NK-92 (cell line): Measurements from ENCODE around the gene TMEM245.

Experiments
- DNase-seq: peaks from one replicate; lab custom pipeline; 2025; ENCODE audit not compliant: unreplicated experiment; lab: John Stamatoyannopoulos, UW

Gene TMEM245

DNA sequence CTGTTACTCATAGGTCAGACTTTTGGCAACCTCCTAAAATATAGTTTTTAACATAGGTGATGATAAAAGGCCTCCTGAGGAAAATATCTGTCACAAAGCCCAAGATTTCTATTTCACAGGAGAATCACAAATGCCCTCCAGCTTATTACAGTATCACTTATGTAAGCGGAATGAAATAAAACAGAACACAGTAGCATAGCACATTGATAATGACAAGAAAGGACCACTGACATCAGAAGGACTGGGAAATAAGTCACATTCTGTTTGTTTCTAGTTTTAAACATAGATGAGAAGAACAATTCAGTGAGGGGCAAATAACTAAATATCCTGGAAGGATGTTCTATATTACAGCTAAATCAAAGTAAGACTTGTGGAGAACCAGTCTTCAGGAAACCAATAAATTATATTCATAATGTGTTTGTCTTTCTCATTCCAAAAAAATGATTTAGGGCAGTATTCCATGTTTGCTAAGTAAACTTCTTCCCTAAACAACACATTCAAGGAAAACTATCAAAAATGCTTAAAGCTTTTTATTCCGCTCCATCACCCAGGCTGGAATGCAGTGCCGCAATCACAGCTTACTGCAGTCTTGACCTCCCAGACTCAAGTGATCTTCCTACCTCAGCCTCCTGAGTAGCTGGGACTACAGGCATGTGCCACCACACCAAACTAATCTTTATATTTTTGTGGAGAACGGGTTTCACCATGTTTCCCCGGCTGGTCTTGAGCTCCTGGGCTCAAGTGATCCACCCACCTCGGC, 85.6 kb downstream of the TMEM245 start:
- no peak for DNase-seq

DNA sequence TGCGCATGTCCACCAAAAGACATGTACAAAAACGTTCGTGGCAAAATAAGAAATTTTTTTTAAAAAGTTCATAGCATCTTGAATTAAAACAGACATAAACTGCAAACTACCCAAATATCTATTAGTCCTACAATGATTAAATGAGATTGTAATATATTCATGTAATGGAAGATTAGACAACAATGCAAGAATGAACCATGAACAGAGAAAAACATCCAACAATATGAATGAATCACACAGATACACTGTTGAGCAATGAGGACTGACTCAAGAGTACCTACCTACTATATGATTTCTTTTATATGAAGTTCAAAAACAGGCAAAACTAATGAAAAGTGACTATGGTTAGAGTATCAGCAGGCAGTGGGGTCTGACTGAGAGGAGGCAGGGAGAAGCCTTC, 88.5 kb downstream of the TMEM245 start:
- no peak for DNase-seq

DNA sequence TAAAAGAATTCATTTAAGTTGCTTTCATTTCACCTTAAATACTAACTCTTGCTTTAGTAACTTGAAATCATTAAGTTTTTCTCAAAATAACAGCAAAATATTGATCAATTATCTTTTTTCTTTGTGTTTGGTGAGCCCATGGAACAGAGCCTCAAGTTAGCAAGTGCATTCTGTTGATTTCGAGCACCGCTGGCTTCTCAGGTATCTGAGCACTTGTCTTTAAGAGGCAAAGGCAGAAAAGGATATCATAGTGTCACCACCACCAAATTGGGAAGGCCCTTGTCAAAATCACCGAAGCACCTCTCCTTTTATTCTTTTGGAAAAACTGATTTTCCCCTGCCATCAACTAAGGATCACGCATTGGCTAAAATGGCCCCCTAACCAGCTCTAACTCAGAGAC, 89.3 kb downstream of the TMEM245 start:
- no peak for DNase-seq

DNA sequence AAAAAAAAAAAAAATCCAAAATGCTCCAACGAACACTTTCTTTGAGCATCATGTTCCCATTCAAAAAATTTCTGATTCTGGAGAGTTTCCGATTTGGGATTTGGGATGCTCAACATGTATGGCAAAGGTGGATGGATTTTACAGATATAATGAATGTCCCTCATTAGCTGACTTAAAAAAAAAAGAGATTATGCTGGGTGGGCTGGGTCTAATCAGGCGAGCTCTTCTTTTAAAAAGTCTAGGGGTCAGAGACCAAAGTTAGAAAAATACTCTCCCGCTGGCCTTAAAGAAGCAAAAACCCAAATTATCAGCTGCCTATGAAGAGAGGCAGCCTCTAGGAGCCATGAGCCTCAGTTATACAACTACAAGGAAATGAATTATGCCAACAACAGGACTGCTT, 91.3 kb downstream of the TMEM245 start:
- DNase-seq: no peak

DNA sequence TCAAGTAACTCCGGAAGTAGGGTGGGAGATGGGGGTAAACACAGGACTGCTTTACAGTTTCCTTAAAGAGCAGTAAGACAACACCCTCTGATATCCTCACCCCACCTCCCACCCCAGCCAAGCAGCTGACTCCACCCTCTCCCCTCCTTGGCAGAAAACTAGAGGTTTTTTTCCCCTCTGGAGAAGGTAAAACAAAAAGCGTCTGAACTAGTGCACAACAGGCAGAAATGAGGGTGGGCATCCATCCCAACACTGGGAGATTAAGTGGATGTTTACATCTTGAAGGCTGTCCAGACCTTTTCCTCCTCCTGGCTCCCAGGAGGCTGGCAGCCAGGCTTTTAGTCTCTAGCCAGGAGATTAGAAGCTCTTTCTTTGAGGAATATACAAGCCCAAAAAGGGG, 92.6 kb downstream of the TMEM245 start:
- DNase-seq: no peak

DNA sequence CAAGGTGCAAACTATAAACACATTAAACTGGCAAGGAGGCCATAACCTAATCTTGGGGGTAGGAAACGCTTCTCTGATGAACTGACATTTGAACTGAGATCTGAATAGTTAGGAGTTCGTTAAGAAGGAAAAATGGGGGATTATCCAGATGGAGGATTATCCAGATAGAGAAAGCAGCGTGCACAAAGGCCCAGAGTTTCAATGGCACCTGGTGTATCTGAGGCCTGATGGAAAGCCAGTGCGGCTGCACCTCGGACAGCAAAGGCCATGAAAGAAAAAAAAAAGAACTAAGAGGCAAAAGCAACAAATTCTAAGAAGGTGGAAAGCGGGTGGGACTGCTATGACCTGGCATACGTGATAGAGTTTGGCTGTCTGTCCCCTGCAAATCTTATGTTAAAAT, 93.4 kb downstream of the TMEM245 start:
- DNase-seq: no peak

DNA sequence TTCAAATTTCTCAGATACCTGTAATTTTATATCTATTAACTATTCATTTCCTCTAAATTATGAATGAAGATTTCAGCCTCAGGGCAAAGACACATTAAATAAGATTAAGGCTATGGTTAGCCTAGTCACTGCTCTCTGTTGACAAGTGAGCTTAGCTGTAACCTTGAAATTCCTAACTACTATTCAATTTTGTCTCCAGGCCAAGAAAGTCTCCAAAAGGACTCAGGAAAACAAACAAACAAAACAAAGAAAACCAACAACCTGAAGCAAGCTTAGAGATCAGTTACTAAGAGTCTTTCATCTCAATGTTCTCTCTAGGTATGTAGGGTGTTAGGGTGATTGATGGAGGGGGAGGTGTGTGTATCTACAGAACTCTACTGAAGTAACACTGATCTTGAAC, 96.9 kb downstream of the TMEM245 start:
- DNase-seq: no peak

DNA sequence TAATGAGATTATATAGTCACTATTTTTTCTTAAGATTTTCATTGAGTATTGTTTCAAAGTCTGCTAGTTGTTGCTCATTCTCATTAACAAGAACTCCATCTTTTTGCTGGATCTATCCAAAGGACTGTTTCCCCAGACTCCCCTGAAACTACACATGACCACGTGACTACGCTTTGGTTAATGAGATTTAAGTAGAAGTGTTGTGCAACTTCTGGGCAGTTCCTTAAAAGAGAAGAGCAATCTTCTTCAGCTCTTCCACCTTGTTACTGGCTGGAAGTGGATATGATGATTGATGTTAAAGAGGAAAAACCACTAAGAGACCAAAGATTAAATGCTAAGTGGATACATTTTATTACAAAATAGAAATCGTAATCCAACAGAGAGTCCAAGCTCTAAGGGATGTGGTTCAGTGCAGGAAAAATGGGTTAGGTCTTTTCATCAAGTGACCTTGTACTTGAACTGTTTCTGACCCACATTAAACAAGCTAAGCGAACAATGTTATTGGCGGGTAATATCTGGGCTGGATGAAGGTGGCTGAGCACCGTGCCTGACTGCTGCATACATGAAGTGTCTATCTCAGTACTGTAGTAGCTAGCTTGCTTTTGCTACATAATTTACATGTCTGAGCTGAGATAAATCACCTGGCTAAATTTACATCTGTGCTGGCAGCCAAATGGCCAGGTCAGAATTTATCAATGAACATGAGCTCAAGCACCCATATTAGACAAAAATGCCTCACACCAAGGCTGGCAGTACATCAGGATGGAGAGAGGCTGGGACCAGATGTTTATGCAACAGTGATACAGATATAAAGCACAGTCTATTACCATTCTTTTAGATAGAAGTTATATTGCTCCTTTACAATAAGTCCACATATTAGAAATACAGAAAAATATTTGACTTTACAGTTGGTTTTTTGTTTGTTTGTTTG, 98.9 kb downstream of the TMEM245 start:
- DNase-seq: no peak

DNA sequence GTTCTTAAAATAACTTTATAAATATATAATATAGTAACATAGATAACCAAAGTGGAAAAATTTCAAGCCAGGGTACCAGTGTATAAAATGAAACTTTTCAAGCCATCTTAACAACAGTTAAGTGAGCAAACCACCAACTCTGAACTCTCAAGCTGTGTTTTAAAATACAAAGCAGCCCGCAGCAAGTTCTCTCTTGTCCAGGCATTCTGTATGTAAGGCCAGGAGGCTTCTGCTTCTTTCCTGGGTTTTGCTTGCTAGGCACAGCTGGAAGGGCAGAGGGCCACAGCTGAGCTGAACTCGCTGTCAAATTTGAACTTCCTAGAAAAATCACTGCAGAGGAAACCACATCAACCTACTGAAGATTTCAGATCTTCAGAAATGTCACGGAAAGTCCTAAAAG, 99.6 kb downstream of the TMEM245 start:
- no peak for DNase-seq

DNA sequence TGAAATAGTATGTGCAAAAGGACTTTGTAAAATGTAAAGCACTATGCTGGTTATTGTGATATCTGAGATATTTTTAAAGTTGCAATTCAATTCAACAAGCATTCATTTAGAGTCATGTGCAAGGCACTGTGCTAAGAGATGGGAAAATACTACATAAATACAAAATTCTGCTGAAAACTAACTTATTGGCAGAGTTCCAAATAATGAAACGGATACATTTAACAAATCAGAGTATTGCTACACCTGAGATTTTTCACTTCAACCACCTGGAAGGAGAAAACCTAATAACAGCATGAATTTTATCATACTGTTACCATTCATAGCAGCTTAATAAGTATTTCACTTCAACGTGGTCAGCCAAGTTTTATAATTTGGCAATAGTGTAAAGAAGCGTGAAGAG, 100.3 kb downstream of the TMEM245 start:
- no peak for DNase-seq

DNA sequence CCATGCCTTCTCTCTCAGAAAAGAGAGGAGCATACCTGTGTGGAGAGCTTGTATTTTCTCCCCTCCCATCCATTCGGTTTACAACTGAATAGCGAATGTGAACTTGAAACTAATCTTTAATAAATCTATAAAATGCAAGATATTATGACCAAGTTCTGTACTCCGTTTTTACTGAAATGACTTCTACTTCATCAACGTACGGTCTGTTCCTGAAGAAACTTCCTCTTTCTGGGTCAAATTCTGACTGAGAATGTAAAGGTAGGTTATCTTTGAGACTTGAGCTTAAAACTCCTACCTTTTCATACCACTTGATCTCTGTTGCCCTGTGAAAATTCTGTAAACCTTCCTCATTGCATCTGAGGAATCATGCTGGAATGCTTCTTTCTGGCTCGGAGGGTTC, 102.3 kb downstream of the TMEM245 start:
- DNase-seq: no peak

DNA sequence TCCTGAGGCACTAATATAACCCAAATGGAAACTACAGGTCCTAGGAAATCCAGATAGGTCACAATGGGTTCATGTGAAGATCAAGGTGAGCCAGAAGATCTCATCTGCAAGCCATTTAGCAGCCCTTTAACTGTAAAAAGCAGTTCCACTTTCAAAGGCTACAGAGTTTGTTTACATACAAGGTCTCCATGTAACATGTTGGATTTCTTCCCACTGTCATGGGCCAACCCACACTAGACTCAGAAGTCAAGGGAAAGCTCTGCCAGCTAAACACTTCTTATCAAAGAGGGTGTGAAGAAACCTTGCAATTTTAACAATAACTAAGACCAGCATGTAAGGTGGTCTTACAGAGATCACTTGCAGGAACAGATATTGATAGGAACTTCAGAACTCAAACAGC, 102.7 kb downstream of the TMEM245 start:
- no peak for DNase-seq

DNA sequence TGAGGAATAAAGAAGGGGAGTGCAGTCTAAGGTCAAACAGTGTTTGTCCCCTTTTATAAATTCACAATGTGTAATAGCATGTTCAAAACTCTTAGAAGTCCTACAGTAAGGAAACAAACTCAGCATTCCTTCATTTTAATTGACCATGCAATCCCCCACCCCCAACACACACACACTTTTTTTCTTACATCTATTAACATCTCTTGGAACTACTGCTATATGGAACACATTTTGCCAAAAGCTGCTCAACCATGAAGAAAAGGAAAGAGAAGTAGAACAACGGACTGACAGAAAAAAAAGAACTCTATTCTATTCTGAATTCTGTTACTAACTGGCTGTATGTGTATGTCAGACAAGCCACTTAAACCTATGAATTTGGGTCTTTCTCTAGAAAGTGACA, 103.6 kb downstream of the TMEM245 start:
- DNase-seq: no peak

DNA sequence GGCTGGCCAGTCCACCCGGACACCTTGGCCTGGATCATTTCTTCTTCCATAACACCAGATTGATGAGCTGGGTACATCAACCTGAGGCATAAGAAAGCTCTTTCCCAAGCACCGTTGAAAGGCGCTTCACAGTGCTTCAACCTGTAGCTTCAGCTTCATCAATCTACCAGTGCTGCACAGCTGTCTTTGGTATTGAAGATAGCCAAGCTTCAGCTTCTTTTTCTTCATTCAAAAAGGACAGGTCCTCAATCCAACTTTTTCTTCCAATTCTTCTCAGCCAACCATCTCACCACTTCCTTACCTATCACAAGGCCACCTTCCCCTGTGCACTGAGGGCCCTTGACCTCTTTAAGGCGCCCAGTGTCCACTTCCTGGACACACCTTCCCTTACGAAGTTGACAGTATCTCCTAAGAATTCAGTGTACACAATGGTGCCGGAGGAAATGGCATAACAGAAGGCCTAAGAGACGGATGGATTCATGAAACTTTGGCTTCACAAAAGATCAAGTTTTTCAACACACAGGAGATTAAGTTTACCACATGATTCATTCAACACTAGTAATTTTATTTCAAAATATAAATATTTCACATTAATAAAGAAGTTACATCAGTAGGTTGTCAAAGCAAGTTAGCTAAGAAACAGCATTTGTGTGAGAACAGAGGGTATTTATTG, 105.0 kb downstream of the TMEM245 start:
- no peak for DNase-seq

DNA sequence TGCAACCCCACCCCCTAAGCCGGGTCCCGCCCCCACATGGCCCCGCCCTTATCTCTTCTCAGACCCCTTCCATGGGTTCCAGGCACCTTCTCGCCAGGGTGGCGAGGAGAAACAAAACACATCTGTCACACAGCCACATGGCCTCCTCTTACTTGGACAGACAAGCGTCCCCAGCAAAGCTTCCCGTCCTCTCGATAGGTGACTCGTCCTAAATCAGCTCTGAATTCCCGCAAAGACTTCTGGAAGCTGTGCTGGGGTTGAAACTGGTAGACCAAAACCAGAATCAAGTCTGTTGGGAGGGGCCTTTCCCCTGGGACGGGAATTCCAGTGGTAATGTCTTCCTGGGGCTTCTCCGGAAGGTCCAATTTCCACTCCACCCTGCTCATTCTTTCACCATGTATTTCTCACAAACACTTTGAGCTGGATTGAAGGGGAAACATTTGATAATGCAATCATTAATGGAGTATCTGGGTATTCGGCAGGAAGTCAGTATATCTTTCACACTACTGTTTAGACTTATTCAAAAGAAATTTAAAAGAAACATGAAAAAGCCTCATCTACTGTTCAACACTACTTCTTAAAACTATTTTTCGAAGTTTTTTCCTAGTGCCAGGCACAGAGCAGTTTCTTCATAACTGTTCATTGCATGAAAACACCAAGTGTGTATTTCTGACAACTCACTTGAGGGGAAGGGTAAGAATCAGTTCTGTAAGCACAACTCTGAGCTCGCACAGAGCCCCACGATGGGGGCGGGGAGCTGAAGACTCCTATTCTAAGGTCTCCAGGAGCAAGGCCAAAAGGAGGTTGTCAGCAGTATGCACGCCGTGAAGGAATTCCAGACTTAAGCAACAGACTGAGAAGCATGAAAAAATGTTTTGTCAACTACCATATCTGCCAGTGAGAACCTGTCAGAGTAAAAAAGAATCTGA, 105.8 kb downstream of the TMEM245 start:
- DNase-seq: no peak

DNA sequence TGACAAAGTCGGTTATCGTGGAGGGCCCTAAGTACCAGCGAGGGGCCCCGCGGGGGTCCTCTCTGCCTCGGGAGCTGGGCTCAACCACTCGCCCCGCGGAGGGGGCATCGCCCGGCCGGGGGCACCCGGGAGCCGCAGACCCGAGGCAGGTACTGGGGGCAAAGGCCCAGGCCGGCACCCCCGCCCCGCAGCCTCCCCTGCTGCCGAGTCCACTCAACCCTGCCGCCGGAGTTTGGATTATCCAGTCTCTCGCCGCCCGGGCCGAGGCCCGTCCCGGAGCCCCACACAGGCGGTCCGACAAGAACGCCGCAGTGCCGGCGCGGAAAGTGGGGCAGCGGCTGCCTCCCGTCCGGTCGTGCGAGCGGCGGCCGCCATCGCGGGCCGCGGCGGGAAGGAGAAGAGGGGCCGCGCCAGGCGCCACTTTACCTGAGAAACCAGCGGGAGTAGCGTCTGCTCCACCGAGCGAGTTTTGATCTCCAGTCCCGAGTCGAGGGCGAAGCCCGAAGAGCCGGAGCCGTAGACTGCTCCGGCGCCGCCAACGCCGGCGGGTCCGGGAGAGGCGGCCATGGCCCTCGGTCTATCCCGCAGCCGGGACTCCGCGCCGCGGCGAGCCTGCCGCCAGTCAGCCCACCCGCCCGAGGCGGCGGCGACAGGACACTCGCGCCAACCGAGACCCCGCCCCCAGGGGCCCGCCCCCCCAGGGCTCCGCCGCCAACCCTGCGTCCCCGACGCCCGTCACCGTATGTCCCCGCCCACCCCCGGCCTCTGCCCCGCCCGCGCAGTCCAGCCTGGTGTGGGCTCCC, 106.7 kb downstream of the TMEM245 start, which contains the start of gene CTNNAL1:
CTNNAL1 (minus strand) TSS at position 624 of the 803 bp plus-strand sequence; CDS start at position 567, 57 bp downstream.
- peak; percentile 58 for DNase-seq

DNA sequence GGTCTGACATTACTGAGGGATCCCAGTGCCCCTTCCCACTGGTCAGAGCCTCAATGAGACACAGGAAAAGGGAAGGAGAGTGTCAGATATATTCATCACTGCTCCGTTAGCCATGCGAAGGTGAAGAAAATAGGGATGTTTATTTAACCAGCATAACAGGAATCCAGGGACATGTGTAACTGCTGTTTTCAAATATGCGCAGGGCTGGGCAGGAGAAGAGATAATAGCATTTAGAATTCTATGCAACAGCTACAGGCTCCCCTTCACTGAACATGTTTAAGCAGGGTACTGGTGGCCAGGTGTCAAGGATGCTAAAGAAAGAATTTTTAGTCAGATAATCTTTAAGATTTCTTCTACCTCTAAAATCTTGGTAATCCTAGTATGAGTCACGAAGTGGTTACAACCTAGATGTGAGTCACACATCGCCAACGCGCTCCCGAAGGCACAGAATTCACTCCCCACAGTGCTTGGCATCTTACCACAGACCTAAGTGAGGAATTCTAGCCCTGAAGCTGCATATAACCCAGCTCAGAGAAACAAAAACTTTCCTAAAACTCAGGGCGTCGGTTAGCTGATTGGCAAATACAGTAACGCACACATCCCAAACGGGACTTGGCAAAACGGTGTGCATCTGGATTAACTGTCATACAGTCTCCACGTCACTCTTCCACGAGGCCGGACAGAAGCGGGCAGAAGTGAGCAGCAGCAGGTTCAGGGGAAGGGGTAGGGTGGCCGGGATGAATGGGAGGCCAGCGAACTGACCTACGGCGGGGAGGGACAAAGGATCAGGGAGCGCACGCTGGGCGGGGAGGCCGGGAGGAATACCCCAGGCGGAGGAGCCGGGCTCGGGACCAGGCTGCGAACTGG, 107.5 kb downstream of the TMEM245 start:
- DNase-seq: no peak

DNA sequence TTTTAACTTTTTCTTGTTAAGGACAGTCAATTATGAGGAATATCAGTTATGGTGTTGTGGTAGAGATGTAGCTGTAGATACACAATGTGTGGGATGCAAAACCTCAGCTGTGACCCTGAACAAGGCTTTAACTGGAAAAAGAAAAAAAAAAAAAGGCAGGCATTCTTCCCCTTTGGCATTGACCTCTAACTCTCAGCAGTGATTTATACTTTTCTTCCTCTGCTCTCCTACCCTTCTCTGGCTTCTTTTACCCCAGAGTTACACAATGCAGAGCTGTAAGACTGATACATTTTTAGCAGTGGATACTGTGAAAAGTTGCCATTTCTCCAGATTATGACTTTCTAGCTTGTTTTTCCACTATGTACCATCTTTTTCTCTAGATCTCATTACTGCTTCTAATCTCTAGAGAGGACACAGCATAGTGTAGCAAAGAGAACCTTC, 108.5 kb downstream of the TMEM245 start:
- DNase-seq: no peak

DNA sequence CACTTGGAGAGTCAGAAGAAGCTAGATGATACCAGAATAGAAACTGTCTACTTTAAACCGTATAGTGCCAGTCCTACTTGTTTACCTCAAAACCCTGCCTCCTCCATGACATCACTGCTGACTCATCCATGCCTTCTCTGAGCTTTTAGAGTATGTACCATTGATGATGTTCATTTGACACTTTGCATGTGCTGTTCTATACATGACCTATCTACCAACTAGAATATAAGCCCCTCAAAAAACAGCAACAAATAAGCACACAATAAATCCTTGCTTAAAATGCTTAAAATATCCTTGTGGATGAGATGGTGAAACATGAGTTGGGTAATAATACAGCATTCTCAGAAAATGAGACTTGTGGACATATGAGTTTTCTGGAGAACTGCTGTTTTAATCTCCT, 109.0 kb downstream of the TMEM245 start:
- no peak for DNase-seq
